ENCODE measurements around the gene DOK3.
"Not testable (repeated sequence)": the region's sequence is repeated elsewhere in the genome, so short reads cannot be mapped to it uniquely, and the experiment has no call there.

The DOK3 gene

DNA sequence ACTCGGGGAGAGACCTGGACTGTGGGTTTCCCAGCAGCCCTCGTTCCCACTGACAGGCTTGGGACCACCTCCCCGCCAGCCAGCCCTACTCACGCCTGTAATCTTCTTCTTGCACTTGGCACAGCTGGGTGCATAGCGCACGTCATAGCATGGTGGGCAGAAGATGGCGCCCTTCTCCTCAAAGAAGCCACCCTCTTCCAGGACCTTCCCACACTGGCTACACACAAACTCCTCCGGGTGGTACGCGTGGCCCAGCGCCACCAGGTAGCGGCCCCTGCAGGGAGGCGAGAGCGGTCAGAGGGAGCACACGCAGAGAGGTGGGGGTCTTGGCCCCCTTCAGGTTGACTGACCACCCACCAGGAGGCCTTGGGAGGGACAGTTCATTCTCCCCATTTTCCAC lies 21.7 kb downstream of the DOK3 start:
- TF ChIP-seq, protein P1, sequence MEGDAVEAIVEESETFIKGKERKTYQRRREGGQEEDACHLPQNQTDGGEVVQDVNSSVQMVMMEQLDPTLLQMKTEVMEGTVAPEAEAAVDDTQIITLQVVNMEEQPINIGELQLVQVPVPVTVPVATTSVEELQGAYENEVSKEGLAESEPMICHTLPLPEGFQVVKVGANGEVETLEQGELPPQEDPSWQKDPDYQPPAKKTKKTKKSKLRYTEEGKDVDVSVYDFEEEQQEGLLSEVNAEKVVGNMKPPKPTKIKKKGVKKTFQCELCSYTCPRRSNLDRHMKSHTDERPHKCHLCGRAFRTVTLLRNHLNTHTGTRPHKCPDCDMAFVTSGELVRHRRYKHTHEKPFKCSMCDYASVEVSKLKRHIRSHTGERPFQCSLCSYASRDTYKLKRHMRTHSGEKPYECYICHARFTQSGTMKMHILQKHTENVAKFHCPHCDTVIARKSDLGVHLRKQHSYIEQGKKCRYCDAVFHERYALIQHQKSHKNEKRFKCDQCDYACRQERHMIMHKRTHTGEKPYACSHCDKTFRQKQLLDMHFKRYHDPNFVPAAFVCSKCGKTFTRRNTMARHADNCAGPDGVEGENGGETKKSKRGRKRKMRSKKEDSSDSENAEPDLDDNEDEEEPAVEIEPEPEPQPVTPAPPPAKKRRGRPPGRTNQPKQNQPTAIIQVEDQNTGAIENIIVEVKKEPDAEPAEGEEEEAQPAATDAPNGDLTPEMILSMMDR (conservative IDR thresholded peaks at IDR 0.05; ENCODE audit: low read depth, low read length) = no peak
- no peak for DNase-seq (ENCODE audit: low read depth)
- H3K4me3 ChIP-seq (ENCODE audit: low read length) = no peak overlapping the region

DNA sequence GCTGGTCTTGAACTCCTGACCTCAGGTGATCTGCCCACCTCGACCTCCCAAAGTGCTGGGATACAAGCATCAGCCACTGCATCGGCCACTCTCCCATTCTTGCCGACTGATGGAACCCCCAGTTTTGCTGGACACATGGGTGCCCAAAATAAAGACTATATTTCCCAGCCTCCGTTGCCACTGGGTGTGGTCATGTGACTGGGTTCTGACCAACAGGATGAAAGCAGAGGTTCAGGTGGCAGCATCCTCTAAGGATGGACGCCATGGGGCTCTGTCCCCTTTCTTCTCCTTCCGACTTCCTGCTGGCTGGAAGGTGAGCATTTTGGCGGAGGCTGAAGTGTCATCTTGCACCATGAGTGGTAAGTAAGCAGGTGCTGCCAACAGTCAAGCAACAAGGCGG lies 22.5 kb downstream of the DOK3 start:
- TF ChIP-seq, protein P1 (conservative IDR thresholded peaks at IDR 0.05; ENCODE audit: low read depth, low read length) = no peak

DNA sequence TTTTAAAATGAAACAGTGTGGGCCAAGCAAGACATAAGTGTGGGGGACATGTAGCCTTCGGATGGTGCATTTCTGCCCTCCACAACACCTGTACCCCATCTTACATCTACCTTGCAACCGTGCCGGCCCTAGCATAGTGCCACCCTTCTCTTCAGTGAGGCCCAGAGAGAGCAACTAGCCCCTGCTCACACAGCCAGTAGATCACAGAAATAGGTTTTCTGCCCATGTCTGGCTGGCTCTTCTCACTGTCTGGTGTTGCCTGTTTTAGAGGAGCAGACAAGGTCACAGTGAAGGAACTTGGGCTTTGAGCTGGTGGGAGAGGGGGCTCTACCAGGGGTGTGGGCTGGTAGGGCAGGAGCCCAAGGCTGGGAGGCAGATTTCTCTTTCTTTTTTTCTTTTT lies 23.4 kb downstream of the DOK3 start:
- no peak overlapping the region for H3K4me3 ChIP-seq (ENCODE audit: low read length)
- TF ChIP-seq, protein P1 (conservative IDR thresholded peaks at IDR 0.05; ENCODE audit: low read depth, low read length) = no peak
- no peak for DNase-seq (ENCODE audit: low read depth)

More for the DNA sequence above, 22.5 kb downstream of the DOK3 start:
- no peak for DNase-seq (ENCODE audit: low read depth)
- H3K4me3 ChIP-seq (ENCODE audit: low read length) = no peak overlapping the region

DNA sequence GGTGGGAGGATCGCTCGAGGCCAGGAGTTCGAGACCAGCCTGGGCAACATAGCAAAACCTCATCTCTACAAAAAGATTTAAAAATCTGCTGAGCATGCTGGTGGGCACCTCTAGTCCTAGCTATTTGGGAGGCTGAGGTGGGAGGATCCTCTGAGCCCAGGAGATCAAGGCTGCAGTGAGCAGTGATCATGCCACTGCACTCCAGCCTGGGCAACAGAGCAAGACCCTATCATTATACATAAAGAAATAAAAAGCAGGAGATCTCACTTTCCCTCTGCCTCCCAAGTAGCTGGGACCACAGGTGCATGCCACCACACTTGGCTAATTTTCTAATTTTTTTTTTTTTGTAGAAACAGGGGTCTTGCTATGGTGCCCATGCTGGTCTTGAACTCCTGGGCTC lies 23.9 kb downstream of the DOK3 start:
- not testable (repeated sequence) for H3K4me3 ChIP-seq (ENCODE audit: low read length); DNase-seq (ENCODE audit: low read depth)

DNA sequence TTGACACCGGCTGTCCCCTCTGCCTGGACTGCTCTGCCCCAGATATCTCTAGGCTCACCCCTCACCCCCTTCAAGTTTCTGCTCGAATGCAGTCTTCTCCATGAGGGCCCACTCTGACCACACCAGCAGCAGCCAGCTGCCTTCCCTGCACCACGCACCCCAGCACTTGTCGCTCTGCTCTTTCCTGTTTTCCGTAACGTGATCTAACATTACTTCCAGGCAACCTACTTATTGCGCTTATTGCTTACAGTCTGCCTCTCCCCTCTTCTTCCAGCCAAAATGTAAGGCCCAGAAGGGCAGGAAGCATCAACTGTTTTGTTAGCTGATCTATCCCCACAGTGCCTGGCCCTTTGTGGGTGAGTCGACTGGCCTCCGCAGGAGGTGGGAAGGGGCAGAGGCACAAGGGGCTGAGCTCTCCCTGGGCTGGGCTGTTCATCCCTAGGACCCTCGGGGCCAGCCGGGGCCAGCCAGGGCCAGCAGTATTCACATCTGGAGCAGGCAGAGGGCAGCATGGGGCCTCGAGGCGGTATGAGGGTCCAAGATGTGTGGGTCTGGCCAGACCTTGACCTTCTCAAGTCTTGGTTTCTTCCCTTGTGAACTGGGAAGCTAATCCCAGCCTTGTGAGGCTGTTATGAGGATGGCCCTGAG lies 24.6 kb downstream of the DOK3 start:
- TF ChIP-seq, protein P1 (conservative IDR thresholded peaks at IDR 0.05; ENCODE audit: low read depth, low read length) = no peak
- no peak overlapping the region for H3K4me3 ChIP-seq (ENCODE audit: low read length)
- no peak for DNase-seq (ENCODE audit: low read depth)

DNA sequence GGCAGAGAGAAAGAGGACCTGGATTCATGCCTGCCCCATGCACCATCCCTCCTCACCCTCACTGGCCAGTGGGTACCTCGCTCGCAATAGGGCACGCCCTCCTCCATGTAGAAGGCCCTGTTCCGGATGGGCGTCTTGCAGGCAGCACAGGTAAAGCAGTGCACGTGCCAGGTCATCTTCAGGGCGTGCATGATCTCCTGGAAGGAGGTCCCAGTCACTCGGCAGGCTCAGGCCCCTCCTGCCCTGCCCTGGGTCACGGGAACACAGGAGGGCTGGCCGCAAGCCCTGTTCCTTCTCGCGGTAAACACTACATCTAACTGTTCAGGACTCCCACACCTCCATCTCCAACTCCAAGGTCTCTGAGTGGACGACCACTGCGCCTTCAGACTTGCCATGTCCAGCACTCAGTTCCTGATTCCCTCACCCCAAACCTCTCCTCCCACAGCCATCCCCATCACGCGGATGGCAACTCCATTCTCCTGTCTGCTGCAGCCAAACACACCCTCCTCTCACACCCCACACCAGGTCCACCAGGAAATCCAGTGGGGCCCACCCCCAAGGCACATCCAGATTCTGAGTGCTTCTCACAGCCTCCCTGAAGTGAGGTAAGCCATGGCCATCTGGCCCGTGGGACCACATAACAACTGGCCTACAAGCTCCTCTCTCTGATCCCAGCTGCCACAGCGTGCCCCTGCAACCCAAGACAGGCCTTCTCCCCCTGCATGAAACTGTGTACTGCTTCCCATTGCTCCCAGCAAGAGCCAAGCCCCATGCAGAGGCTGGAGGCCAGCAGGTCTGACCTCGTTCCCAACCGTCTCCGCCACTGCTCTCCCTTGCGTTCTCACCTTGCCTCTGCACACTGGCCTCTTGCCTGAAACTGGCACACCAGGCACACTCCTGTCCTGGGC lies 25.4 kb downstream of the DOK3 start:
- no peak overlapping the region for H3K4me3 ChIP-seq (ENCODE audit: low read length)
- TF ChIP-seq, protein P1 (conservative IDR thresholded peaks at IDR 0.05; ENCODE audit: low read depth, low read length) = no peak
- DNase-seq (ENCODE audit: low read depth) = no peak

DNA sequence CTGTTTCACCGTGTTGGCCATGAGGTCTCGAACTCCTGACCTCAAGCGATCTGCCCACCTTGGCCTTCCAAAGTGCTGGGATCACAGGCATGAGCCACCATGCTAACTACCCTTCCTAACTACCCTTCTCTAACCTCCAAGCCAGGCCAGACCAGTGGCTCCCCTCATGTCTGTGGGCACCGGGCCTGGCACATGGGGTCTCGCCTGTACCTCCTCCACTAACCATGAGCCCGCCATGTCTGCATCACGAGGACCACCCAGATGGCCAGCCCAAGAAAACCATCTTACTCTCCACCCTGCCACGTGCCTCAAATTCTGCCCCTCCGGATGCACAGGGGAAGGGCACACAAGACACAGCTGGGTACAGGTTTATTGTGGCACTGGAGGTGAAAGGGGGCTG lies 26.6 kb downstream of the DOK3 start:
- TF ChIP-seq, protein P1 (conservative IDR thresholded peaks at IDR 0.05; ENCODE audit: low read depth, low read length) = no peak
- no peak overlapping the region for H3K4me3 ChIP-seq (ENCODE audit: low read length)
- DNase-seq (ENCODE audit: low read depth) = no peak
